HG03460 (cell line): ENCODE results near the gene C11orf86.
"Not testable (repeated sequence)": the region's sequence is repeated elsewhere in the genome, so short reads cannot be mapped to it uniquely, and the experiment has no call there.

ENCODE experiments used
- ATAC-seq: cut with Tn5 transposase; IDR thresholded peaks from one replicate; pipeline ENCODE4 v1.9.1; 2021; ENCODE audit not compliant: unreplicated experiment

Gene C11orf86, protein sequence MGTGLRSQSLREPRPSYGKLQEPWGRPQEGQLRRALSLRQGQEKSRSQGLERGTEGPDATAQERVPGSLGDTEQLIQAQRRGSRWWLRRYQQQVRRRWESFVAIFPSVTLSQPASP

DNA sequence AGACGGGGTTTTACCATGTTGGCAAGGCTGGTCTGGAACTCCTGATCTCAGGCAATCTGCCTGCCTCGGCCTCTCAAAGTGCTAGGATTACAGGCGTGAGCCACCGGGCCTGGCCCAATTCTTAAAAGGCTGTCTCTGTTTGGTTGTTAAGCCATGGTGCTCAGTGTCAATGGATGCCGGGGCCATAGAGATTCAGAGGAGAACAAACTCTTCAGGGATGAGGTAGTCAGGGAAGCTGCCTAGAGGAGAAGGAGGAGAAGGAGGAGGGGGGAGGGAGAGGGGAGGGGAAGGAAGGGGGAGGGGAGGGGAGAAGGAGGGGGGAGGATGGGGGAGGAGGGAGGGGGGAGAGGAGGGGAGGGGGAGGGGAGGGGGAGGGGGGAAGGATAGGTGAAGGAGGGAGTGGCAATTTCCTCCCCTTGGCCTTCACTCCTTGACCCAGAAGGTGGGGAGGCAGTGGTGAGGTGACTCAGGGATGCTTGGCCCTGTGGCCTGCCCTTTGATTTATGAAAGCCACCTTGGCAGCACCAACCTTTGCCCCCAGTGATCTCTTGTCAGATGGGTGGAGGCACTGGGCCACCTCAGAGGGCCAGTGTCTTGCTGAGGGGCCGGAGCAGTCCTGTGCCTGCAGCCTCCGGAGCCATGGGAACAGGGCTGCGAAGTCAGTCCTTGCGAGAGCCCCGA is at the start of gene C11orf86:
Gene C11orf86, plus strand, starts transcription at position 581 of the 681 bp plus-strand sequence. Its CDS starts 59 bp downstream, at position 640.
- no peak for ATAC-seq

DNA sequence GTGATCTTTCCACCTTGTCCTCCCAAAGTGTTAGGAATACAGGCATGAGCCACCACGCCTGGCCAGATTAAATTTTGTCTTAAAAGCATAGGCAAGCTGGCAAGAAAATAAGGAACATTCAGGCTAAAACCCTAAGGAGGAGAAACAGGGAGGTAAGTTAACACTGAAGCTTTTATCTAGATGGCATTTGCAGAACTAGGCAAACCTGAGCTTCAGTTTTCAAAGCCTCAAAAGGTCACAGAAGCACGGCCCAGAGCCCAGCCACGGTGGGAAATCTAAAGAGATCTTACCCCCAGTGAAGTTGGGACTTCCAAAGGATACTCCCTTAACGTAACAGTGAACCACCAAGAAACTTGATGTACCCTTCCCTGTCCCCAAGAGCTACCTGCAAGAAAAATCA is 45.4 kb upstream of the C11orf86 start:
- ATAC-seq, result no peak

DNA sequence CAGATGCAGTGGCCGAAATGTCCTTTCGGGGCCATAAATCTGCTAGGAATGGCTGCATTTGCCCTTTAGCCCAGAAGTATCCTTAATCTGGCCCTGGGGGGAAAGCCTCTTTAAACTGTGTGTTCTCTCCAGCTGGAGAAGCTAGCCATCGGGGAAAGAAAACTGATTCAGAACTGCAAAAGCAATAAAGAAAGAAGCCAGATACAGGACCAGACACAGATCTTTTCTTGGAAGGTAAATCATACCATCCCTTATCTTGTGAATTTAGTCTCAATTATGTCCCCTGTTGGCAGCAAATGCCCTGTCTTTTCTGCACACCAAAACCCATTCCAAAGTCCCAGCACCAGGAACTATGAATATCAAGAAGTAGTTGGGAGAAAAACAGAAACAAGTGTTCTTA is 42.6 kb upstream of the C11orf86 start:
- no peak for ATAC-seq

DNA sequence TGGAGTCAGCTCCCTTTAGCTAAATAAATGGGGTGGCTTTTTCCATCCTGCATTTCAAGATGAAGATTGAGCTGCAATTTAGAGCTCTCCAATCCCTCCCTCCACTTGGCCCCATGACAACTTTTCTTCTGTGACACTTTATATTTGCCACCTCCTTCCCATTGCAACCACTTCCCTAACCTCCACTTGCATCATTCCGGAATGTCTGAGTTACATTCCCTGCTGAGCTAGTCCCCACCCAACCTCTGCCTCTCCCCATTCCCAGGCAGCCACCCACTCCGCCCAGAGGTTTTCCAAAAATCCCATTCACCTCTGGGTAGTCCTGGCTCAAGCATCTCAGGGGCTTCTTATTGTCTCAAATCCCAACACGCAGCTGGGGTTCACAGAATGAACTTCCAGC is 41.6 kb upstream of the C11orf86 start:
- no peak for ATAC-seq

DNA sequence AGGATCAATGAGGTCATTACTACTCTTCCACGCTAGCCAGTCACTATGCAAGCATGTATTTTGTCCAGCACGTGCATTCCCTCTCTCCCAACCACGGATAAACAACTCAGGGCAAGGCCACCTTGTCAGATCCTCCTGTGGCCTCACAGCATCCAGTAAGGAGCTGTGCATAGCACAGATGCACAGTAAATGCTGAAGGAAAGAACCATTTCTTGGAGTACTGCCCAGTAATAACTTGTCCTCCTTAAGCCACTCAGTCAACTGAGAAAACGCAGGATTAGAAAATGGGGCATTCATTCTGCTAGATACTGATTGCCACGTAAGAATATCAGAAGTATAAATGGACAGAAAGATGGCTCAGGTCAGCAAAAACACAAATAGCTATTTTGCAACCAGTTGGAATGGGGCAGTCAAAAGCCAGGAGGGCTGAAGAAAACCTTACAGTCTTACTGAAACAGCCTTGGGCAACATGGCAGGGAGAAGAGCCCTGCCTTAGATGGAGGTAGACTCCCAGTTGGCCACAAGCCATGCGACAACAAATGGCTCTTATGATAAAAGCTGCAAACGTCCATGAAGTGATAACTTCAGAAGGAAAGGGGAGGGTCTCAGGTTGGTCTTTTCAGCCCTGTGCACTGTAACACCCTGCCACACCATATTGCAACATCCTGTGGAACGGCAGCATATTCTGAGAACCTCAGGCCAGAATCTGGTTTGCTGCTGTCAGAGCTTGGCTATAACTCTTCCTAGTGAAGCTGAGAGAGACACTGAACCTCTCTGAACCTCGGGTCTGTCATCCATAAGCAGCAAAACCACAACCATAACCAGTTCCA is 39.9 kb upstream of the C11orf86 start:
- no peak for ATAC-seq

DNA sequence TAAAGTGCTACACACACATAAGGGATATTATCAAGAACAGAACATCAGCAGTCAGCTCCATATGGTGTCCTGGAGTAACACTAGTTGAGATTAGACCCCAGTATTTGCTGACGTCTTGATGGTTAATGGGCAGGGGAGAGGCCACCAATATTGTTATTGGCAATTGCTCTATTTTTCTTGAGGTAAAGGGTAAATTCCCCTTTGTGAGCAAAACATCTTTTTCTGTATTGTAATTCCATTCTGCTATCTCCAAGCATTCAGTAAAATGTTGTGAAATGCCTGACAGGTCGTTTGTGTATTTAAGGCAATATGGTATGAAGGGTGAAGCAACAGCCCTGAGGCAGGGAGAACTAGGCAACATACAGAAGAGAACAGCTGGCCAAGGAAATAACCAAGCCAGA is 38.8 kb upstream of the C11orf86 start:
- ATAC-seq, result no peak

DNA sequence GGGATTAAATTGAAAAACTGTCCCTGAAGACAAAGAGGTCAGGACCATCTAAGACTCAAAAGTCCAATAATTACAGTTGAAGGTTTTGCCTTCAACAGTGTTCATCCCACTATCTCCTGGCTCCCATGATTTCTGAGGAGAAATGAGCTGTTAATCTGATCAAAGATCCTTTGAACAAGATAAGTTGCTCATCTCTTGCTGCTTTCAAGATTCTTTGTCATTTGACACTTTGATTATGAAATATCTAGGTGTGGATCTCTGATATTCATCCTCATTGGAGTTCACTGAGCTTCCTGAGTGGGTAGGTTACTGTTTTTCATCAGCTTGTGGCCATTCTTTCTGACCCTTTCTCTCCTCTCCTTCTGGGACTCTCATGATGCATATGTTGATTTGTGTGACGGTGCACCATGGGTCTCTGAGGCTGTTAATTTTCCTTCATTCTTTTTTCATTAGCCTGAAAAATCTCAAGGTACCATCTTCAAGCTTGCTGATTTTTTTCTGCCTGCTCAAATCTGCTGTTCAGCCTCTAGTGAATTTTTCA is 37.8 kb upstream of the C11orf86 start:
- ATAC-seq, result no peak

DNA sequence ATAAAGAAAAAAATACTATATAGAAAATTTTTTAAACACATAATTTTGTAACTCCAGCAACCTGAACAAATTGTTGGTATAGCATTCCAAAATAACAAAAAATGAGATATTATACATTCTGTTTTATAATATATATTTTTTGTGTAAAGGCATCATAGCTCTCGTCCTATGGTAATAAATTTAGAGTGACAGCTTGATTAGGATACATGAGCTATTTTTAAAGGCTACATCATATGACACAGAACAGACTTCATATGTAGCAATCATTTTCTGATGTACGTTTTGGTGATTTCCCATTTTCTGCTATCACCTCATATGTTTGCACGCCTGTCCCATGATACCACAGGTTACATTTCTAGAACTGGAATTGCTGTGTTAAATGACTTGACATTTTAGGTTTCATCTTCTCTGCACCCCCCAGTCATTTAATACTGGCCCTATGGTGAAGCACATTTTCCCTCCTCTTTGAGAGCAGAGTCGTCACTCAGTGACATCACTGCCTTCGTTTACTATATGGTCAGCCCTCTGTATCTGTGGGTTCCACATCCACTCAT is 36.4 kb upstream of the C11orf86 start:
- ATAC-seq, result no peak

DNA sequence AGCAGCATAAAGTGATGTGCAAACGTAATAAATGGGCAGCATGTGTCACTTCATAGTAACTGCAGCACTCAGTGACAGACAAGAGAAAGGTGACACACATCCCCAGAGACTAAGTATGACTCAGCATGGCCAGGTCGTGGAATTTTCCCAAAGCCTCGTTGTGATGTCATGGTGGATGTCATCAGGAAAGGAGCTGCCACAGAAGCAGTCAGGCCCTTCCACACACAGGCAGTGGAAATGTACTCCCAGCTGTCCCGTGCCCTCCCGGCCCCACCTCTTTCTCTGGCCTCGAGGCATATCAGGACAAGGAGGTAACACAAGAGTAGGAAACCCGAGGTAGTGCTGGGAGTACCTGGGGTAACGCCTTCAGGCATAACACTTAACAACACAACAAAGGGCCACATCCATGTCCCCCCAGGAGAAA is 25.0 kb upstream of the C11orf86 start:
- ATAC-seq, result no peak

DNA sequence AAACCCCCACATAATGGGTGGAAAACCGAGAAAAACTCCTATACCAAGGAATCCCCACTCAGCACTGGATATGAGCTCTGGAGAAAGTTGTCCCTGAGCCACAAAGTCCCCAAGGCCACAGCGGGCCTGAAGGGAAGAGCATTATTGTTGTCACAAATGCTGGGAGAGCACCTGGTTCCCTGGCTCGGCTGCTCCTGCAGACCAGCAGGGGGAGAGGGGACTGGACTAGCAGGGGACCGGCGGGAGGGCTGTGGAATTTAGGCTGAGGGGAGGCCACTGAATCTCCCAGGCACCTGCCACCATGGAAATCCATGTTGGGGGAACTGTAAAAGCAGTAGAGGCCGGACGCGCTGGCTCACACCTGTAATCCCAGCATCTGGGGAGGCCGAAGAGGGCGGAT is 24.0 kb upstream of the C11orf86 start:
- no peak for ATAC-seq

DNA sequence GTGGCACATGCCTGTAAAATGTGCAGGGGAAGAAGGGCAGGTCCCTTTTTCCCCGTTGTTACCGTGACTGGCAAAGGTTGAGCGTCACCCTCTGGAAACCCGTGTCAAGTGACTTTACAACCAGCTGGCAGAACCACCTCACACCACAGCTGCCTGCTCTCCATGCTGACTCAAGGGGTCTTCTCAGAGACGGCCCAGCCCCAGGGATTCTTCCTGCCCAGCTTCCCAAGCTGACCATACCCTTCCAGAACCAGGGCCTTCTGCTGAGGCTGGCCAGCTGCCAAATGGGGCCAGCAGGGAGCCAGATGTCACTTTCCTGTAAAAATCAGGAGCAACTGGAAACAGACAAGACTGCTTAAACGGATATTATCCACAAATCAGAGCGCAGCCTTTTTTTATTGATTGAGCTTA is 23.2 kb upstream of the C11orf86 start:
- no peak for ATAC-seq

DNA sequence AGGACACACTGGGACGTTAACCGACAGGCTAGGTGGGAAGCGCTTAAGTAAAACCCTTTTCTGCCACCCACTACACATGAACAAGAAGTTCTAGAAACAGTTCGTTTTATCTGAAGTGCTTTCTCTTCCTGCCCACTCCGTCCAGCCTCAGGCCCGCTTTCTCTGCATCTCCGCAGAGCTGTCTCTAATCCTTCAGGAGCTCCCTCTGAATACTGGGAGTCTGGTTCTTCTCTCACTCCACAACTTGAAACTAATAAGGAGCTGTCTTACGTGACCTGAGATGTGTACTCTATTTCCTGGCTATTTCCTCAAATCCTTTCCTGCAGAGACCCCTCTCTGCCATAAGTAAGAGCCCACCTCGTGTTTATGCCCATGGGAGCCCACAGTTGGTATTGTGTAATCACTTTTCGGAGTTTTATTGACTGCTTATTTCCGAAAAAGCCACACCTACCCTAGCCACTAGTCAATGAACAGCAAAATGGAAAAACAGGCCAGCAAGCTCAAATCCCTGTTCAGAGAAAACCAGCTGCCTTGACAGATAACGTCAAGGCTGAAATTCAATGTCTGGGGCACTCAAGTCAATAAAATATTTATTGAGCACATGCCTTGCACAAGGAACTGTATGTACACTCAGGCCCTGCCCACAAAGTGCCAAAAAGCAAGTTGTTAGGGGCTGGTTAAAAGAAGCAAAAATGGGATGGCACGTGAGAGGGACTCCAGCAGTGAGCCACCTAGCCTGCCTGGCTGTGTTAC is 21.8 kb upstream of the C11orf86 start:
- ATAC-seq, result no peak

DNA sequence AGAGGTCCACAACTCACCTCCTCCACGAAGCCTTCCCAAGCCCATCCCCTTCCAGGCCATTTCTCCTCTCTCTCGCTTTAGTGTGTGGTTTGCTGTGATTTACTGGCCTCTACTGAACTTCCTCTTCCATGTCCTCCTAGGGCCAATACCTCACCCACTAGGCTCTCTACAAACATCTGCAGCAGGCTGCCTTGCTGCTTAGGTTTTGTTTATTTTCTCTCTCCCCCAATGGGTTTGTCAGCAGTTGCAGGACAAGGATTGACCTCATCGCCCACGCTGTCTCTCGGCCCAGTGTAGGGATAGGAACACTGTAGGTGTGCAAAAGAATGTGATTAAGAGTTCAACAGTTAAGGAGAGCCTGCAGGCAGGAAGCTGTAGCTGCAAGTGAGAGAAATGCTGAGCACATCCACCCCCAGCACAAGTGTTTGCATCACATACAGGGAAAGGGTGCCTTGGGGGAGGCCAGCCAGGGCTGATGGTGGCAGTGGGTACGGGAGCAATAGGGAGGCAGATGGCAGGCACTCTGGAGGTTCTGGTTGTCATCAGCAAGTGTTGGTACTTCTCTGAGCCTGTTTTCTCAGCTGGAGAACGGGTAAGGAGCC is 18.3 kb upstream of the C11orf86 start:
- no peak for ATAC-seq

DNA sequence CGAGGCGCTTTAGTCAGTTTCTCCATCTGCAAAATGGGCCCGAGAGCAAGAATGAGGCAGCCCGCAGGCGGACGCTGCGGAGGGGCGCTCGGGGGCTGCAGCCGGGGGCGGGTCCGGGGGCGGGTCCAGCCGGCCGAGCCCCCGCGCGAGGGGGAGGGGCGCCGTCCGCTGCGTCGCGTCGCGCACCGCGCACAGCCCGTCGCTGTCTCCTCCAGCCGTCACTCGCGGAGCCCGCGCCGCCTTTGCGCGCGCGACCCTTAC is 17.2 kb upstream of the C11orf86 start:
- ATAC-seq, result peak; percentile 19

DNA sequence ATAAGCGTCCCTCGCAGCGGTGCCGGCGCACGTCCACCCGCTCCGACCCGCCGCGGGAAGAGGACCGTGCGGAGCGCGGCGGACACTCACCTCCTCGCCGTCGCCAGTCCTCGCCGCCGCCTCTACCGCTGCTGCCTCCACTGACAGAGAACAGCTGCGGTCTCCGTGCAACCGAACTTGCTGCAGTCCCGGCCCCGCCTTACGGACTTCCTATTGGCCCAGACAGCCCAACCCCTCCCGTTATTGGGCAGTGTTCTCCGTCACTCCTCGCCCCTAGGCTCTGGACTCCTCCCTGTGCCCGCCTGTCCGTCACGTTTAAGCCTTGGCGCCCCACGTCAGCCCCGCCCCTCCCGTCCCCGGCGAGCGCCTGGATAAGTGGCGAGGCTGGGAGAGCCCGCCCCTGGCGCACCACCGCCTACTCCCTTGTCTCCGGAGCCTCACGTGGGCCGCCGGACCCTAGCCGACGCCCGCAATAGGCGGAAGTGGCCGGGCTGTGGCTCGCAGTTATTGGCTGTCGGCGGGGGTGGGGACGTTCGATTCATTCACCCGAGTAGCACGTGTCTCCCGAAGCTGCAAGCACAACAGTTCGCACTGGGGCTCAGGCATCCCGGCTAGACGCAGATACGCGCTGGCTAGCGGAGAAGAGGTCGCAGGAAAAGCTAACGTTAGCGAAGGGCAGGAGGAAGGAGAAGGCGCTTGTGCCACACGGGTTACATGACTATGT is 16.7 kb upstream of the C11orf86 start, which contains the start of gene PC:
Gene PC, minus strand, starts transcription at position 152 of the 724 bp plus-strand sequence. CDS start 86,224 bp downstream, outside the sequence.
- peak; percentile 96 for ATAC-seq

DNA sequence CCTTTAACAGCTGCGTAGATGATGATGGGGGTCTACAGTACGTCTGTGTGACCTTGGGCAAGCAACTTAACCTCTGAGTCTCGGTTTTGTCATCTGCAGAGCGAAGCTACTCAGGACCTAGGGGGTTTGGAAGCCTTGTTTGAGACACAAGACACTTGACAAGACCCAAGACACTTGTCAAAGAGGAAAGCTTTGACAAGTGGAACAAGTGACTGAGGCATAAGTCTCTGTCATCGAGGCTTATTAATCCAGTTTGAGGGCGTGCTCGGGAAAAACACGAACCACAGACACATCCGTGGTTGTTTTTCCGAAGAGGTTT is 16.2 kb upstream of the C11orf86 start:
- no peak for ATAC-seq

DNA sequence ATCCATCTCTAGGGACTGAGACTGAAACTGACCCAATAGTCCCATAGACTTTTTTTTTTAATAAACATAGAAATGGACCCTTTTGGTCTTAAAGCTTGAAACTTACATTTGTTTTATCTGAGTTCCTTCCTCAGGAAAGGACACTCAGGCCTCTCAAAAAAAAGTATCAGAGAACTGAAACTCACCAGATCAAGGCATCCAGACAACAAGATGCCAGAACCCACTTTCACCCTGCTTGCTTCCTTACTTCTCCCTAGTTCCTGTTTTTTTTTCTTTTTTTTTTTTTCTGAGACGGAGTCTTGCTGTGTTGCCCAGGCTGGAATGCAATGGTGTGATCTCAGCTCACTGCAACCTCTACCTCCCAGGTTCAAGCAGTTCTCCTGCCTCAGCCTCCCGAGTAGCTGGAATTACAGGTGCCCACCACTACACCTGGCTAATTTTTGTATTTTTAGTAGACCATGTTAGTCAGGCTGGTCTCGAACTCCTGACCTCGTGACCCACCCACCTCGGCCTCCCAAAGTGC is 13.4 kb upstream of the C11orf86 start:
- ATAC-seq, result not testable (repeated sequence)

DNA sequence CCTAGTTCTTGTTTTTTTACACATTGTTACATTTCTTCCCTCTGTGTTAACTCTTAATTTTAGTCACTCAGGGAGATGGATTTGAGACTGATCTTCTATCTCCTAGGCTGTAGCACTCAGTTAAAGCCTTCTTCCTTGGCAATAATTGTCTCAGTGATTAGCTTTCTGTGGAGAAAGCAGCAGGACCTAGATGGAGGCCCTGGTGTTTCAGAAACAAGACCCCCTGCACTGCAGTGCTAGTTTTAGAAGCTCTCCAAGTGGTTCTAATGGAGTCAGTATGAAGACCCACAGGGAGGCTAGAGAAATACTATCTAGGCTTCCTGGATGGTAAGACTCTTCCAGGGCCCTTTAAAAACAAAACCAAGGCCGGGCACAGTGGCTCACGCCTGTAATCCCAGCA is 12.9 kb upstream of the C11orf86 start:
- no peak for ATAC-seq

DNA sequence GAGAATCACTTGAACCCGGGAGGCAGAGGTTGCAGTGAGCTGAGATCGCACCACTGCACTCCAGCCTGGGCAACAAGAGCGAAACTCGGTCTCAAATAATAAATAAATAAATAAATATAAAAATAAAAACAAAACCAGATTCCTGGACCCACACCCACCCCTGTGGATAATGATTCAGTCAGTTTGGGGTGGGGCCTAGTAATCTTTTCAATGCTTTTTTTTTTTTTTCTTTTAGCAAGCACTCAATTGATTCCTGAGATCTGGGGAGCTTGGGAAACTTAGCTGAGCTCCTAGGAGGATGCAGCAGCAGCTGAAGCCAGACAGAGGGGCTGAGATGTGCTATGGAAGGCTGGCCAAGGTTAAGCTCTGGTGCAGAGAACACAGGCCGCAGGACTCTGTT is 12.3 kb upstream of the C11orf86 start:
- no peak for ATAC-seq

DNA sequence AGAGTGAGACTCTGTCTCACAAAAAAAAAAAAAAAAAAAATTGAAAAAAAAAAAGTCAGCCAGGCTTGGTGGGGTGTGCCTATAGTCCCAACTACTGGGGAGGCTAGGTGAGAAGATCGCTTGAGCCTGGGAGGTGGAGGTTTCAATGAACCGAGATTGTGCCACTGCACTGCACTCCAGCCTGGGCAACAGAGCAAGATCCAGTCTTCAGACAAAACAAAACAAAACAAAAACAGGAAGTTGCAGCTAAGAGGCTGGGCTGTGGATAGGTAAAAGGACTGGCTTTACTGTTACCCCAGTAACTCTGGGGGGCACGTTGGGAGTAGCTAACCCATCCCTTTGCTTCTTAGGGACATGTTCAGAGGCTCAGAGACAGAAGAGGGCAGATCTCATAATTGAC is 10.6 kb upstream of the C11orf86 start:
- ATAC-seq, result no peak
